ENCODE data around the gene CEP112.

Gene CEP112

DNA sequence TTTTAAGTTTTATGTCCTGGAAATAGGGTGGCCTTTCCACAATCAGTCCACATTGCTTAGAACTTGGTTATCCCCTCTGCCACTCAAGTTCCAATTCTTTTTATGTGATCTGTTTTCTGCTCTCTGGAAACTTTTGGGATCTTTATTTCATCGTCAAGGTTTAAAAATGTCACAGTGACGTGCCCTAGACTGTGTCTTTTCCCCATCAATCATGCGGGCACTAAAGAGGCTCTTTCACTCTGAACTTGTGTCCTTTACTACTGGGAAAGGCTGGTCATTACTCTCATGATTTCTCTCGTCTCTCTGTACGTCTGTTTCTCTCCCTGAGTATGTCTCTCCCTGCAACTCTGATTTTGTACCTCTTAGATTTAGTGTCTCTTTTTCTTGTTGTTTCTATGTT lies 440.7 kb downstream of the CEP112 start:
- H3K27ac ChIP-seq (ENCODE audit: low read length), result peak overlapping the region; percentile 58; the same call in 1 of the 2 replicates
- H3F3A ChIP-seq (ENCODE audit: insufficient read depth, low read length), result peaks cover 10% of the 10 kb centered on the region
- no peak overlapping the region for H3K4me3 ChIP-seq (ENCODE audit: low read length)
- H3K79me2 ChIP-seq (ENCODE audit: low read length), result no peaks in the 10 kb centered on the region
- no peak overlapping the region for H2AFZ ChIP-seq (ENCODE audit: low read length)
- H3K9ac ChIP-seq (ENCODE audit: low read length), result no peak overlapping the region
- DNase-seq, result no peak
- TF ChIP-seq, protein P1, sequence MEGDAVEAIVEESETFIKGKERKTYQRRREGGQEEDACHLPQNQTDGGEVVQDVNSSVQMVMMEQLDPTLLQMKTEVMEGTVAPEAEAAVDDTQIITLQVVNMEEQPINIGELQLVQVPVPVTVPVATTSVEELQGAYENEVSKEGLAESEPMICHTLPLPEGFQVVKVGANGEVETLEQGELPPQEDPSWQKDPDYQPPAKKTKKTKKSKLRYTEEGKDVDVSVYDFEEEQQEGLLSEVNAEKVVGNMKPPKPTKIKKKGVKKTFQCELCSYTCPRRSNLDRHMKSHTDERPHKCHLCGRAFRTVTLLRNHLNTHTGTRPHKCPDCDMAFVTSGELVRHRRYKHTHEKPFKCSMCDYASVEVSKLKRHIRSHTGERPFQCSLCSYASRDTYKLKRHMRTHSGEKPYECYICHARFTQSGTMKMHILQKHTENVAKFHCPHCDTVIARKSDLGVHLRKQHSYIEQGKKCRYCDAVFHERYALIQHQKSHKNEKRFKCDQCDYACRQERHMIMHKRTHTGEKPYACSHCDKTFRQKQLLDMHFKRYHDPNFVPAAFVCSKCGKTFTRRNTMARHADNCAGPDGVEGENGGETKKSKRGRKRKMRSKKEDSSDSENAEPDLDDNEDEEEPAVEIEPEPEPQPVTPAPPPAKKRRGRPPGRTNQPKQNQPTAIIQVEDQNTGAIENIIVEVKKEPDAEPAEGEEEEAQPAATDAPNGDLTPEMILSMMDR (IDR thresholded peaks at IDR 0.05; ENCODE audit: low read length), result no peak
- no peak for TF ChIP-seq EZH2phosphoT487 (IDR thresholded peaks at IDR 0.05; ENCODE audit: low read length)
- TF ChIP-seq EZH2 (optimal IDR thresholded peaks at IDR 0.05; ENCODE audit: low read depth, low read length), result no peak
- peak overlapping the region; percentile 45; the same call in 1 of the 2 replicates for H3K4me2 ChIP-seq (ENCODE audit: low read depth, low read length)
- H3K9me3 ChIP-seq (replicated peaks; ENCODE audit: insufficient read depth, low read length), result no peaks in the 10 kb centered on the region
- no peaks in the 10 kb centered on the region for H3K36me3 ChIP-seq (replicated peaks; ENCODE audit: insufficient read depth, low read length)
- H3K9me2 ChIP-seq (replicated peaks; ENCODE audit: insufficient read depth, low read length), result no peaks in the 10 kb centered on the region
- peaks cover 23% of the 10 kb centered on the region for H3K4me1 ChIP-seq (ENCODE audit: low read length)
- H3K27me3 ChIP-seq (replicated peaks; ENCODE audit: insufficient read depth, low read length), result no peaks in the 10 kb centered on the region
- H4K20me1 ChIP-seq (ENCODE audit: insufficient read depth, low read length), result no peaks in the 10 kb centered on the region

DNA sequence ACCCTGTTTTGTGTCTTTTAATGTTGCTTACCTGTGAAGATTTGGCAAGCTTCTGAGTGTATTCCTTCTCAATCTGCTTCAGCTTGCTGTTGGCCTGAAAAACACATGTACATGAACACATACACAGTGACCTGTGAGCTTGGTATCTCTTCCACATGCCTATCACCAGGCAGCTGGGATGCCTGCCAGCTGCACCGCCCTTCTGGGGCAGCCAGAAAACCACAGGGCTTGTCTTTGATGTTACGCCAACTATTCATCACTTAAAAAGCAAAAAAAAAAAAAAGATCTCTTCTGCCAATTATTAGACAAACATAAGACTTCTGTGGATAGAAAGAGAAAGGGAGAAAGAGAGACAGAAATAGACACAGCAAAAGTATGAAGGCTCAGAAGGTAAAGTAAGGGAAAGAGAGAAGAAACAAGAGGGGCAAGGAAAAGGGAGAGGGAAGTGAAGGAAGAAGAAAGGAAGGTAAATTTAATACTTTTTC lies 441.3 kb downstream of the CEP112 start:
- Histone ChIP-seq H3K4me2 (ENCODE audit: low read depth, low read length) (peak overlapping the region; percentile 45; the same call in 1 of the 2 replicates), H3K36me3 (replicated peaks; ENCODE audit: insufficient read depth, low read length) (no peaks in the 10 kb centered on the region), H3K4me3 (ENCODE audit: low read length) (no peak overlapping the region), H3K9me3 (replicated peaks; ENCODE audit: insufficient read depth, low read length) (no peaks in the 10 kb centered on the region), H3K27ac (ENCODE audit: low read length) (peak overlapping the region; percentile 58; the same call in 1 of the 2 replicates), H3K4me1 (ENCODE audit: low read length) (peaks cover 23% of the 10 kb centered on the region), H2AFZ (ENCODE audit: low read length) (no peak overlapping the region), H3F3A (ENCODE audit: insufficient read depth, low read length) (peaks cover 10% of the 10 kb centered on the region), H3K9me2 (replicated peaks; ENCODE audit: insufficient read depth, low read length) (no peaks in the 10 kb centered on the region), H4K20me1 (ENCODE audit: insufficient read depth, low read length) (no peaks in the 10 kb centered on the region), H3K9ac (ENCODE audit: low read length) (no peak overlapping the region), H3K79me2 (ENCODE audit: low read length) (no peaks in the 10 kb centered on the region), H3K27me3 (replicated peaks; ENCODE audit: insufficient read depth, low read length) (no peaks in the 10 kb centered on the region)
- DNase-seq, result peak; percentile 92
- TF ChIP-seq, protein P1 (IDR thresholded peaks at IDR 0.05; ENCODE audit: low read length), result no peak
- TF ChIP-seq EZH2 (optimal IDR thresholded peaks at IDR 0.05; ENCODE audit: low read depth, low read length), result no peak
- no peak for TF ChIP-seq EZH2phosphoT487 (IDR thresholded peaks at IDR 0.05; ENCODE audit: low read length)

DNA sequence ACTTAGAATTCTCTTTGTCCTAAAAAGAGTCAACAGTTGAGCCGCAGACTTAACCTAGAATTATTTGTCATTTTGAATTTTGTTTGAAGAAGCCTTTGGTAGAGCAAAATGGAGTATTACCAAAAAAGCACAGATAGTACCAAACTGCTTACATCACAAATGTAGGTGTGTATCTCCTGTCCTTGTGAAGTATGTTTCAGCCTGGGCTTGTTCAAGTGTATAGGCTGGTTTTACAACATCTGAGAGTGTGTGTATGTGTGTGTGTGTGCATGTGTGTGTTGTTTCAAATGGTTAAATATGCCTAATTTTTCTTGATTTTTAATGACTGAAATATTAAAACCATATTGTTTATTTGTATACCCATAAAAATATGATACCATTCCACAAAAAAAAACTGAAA lies 441.8 kb downstream of the CEP112 start:
- no peaks in the 10 kb centered on the region for H4K20me1 ChIP-seq (ENCODE audit: insufficient read depth, low read length)
- H3K4me3 ChIP-seq (ENCODE audit: low read length), result no peak overlapping the region
- H3K27me3 ChIP-seq (replicated peaks; ENCODE audit: insufficient read depth, low read length), result no peaks in the 10 kb centered on the region
- no peaks in the 10 kb centered on the region for H3K36me3 ChIP-seq (replicated peaks; ENCODE audit: insufficient read depth, low read length)
- no peaks in the 10 kb centered on the region for H3K79me2 ChIP-seq (ENCODE audit: low read length)
- H3K9ac ChIP-seq (ENCODE audit: low read length), result no peak overlapping the region
- H3K4me1 ChIP-seq (ENCODE audit: low read length), result peaks cover 23% of the 10 kb centered on the region
- DNase-seq, result no peak
- H3F3A ChIP-seq (ENCODE audit: insufficient read depth, low read length), result peaks cover 10% of the 10 kb centered on the region
- H3K4me2 ChIP-seq (ENCODE audit: low read depth, low read length), result peak overlapping the region; percentile 45; the same call in 1 of the 2 replicates
- no peaks in the 10 kb centered on the region for H3K9me3 ChIP-seq (replicated peaks; ENCODE audit: insufficient read depth, low read length)
- H2AFZ ChIP-seq (ENCODE audit: low read length), result no peak overlapping the region
- H3K27ac ChIP-seq (ENCODE audit: low read length), result peak overlapping the region; percentile 58; the same call in 1 of the 2 replicates
- no peak for TF ChIP-seq EZH2phosphoT487 (IDR thresholded peaks at IDR 0.05; ENCODE audit: low read length)
- TF ChIP-seq, protein P1 (IDR thresholded peaks at IDR 0.05; ENCODE audit: low read length), result no peak
- TF ChIP-seq EZH2 (optimal IDR thresholded peaks at IDR 0.05; ENCODE audit: low read depth, low read length), result no peak
- H3K9me2 ChIP-seq (replicated peaks; ENCODE audit: insufficient read depth, low read length), result no peaks in the 10 kb centered on the region

All from MM.1S (cell line).